Mucosa of descending colon (tissue), 3 donors: ENCODE results near the gene PARVB. TPM values are rescaled to one million over a fixed set of nuclear protein-coding genes. Genes with fewer than 3 reads are reported as not detected.

Source experiments
- ATAC-seq: fragments of 200-7000 bp; cut with Tn5 transposase; one replicate; pipeline ENCODE4 v1.9.1; 2020; ENCODE audit warnings: mild to moderate bottlenecking, moderate library complexity
- DNase-seq, 3 donors: peaks; one replicate each; pipeline ENCODE4 v3.0.0-alpha.2; 2020
- H3K36me3 ChIP-seq: fragments of 200-600 bp; one replicate; pipeline ENCODE4 v1.8.0; 2021; ENCODE audit warnings: low read depth, mild to moderate bottlenecking
- H3K4me1 ChIP-seq: fragments of 200-600 bp; one replicate; pipeline ENCODE4 v1.8.0; 2021; ENCODE audit warnings: low read depth, mild to moderate bottlenecking
- H3K4me3 ChIP-seq: fragments of 200-600 bp; one replicate; pipeline ENCODE4 v1.8.0; 2021; ENCODE audit warnings: mild to moderate bottlenecking
- H3K9me3 ChIP-seq: fragments of 200-600 bp; one replicate; pipeline ENCODE4 v1.8.0; 2021; ENCODE audit warnings: mild to moderate bottlenecking
- CTCF ChIP-seq: fragments of 200-600 bp; IDR thresholded peaks from one replicate; pipeline ENCODE4 v1.8.0; 2022; ENCODE audit warnings: antibody characterized with exemption, mild to moderate bottlenecking
- intact Hi-C, 2 donors: fragments of 100-400 bp; cut with DNase I in 1 of 2; cut with micrococcal nuclease in 1 of 2; formaldehyde crosslinking; loops; one replicate each; pipeline versions ENCODE4 v1.11.0 to v1.11.1; 2022; cut with DNase I, micrococcal nuclease
- total RNA-seq, 3 donors: library from RNA; stranded (reverse); fragmentation: NEBNext Ultra II Directional in 2 of 3; extraction: Animal tissue kit (Norgen Biotek cat#: 25700) in 2 of 3; gene quantifications; one replicate each; pipeline versions ENCODE4 v1.2.1 to v1.2.4, GENCODE V29; 2021 to 2023
- donor health status: DM: no; HTN: no; CAD: no; lungs with moderate emphysema.
- donor health status: DM: no; HTN: no; CAD: no.
- donor health status: DM: no; HTN: yes; CAD: no.

Gene PARVB
- total RNA-seq, 3 donors from 2014 or later: 5.2 to 35.7 (median 14.9) TPM

DNA sequence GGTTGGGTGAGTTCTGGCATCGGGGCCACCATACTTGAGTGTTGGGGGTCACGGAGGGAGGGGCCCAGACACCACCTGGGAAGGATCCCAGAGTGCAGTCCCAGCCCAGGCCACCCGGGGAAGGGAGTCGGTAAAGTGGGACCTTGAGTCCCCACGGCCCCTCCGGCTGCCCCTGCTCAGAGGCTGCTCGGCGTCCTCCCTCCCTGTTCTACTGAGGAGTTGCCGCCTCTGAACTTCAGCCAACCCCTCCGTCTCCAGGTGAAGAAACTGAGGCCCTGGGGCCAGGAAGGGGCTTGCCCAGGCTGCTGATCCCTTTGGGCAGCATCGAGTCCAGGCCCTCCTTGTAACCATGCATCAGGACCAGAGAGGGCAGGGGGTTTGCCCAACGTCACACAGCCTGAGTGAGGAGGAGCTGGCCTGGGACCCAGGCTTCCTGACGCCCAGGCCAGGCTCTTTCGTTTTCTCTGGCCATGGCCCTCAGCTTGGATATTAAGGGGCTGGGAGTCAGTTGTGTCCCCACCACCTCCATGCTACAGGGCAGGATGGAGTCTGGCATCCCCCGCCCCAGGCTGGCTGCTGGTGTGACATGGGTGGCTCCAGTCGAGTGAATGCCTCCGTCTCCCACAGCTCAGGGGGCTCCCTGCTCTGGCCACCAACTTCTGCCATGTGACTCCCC is 157.9 kb downstream of the PARVB start:
- Histone ChIP-seq H3K9me3 (no peaks in the 10 kb centered on the region), H3K4me1 (no peaks in the 10 kb centered on the region), H3K4me3 (no peak overlapping the region), H3K36me3 (no peaks in the 10 kb centered on the region)
- intact Hi-C loops: no loop called here
- DNase-seq (no peak), ATAC-seq (peak; percentile 16)
- TF ChIP-seq CTCF: no peak

- Histone ChIP-seq H3K36me3 (no peaks in the 10 kb centered on the region), H3K4me1 (no peaks in the 10 kb centered on the region), H3K4me3 (no peak overlapping the region), H3K9me3 (no peaks in the 10 kb centered on the region)
- DNase-seq (peak; percentile 36 to 85 (median 57)), ATAC-seq (peak; percentile 74)
- intact Hi-C loops: no loop called here
- TF ChIP-seq CTCF: no peak
These were observed 158.6 kb downstream of the PARVB start for GRCh38 chr22:44182588-44183286.

DNA sequence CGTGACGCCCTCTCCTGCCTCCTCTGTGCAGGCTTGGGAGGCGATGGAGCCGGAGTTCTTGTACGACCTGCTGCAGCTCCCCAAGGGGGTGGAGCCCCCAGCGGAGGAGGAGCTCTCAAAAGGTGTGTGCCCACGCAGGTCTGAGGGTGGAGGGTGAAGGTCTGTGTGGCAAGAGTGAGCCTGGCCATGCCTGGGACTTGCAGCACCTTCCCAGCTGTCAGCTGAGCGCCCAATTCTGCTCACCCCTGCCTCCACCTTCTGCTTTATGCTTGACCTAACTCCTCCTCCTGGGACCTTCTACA is 159.1 kb downstream of the PARVB start:
- Histone ChIP-seq H3K9me3 (no peaks in the 10 kb centered on the region), H3K36me3 (no peaks in the 10 kb centered on the region), H3K4me1 (no peaks in the 10 kb centered on the region), H3K4me3 (no peak overlapping the region)
- ATAC-seq (no peak), DNase-seq (peak in 1 of 3 donors; percentile 53)
- no peak for TF ChIP-seq CTCF
- intact Hi-C loops: no loop called here

DNA sequence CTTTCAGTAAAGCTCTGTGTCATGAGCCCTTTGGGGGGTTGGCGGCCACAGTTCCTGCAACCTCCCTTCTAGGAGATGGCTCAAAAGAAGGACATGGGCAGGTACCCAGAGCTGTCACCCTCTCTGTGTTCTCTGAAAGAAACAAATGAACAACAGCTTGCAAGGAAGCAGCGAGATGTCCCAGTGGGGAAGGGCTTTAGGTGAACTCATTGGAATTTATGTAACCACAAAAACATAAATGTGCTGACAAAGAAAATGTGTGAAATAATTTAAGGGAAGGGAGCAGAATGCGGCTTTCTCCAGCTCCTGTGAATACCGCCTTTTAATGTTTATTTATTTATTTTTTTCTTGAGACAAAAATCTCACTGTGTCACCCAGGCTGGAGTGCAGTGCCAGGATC is 159.9 kb downstream of the PARVB start:
- ATAC-seq: no peak
- Histone ChIP-seq H3K9me3 (no peaks in the 10 kb centered on the region), H3K36me3 (no peaks in the 10 kb centered on the region), H3K4me1 (no peaks in the 10 kb centered on the region), H3K4me3 (no peak overlapping the region)
- intact Hi-C loops: no loop called here
- TF ChIP-seq CTCF: no peak
- DNase-seq: no peak

DNA sequence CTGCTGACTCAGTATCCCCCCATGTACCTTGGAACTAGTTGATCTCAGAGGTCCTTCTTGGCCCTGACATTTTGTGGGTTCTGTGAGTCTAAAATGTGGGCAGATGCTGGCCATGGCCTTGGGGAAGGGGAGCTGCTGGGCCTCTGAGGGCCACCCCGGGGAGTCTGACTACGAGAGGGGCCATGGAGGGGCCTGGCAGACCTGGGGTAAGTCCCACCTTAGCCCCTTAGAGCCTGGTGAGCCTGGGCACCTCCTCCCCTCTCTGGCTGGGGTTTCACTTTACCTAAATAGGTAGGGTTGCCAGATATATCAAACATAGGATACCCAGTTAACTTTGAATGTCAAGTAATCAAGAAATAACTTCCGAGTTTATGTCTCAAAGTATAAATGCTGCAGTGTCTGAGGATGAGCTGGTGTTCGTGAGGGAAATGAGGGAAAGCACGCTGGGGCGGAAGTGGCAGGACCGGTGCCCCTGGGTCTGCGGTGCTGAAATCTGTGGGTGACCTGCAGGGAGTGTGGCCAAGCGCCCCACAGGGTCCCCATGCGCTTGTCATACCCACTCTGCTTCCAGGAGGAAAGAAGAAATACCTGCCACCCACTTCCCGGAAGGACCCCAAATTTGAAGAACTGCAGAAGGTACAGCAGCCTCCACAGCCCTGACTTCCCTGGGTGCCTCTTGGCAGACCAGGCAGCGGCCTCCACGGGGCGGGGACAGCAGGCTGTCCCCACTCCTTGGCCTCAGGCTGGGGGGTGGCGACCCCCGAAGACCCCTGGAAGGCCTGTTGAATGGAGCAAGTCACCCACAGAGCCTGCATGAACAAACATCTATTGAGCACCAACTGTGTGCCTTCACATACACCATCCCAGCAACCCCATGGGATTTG is 161.4 kb downstream of the PARVB start:
- no peak for TF ChIP-seq CTCF
- Histone ChIP-seq H3K4me3 (no peak overlapping the region), H3K9me3 (no peaks in the 10 kb centered on the region), H3K36me3 (no peaks in the 10 kb centered on the region), H3K4me1 (no peaks in the 10 kb centered on the region)
- DNase-seq: no peak
- intact Hi-C loops: no loop called here
- ATAC-seq: no peak
